Germinal center (tissue), 1 donor: ENCODE results near the gene CIAO1.
"Not testable (repeated sequence)": the region's sequence is repeated elsewhere in the genome, so short reads cannot be mapped to it uniquely, and the experiment has no call there.

Source experiments
- DNase-seq: peaks from one replicate; pipeline ENCODE4 v3.0.0; 2012; ENCODE audit warnings: mixed read lengths, low spot score

Gene CIAO1

GRCh38 chr2:96265840-96266679 lies at the start of gene CIAO1, which contains the start of gene TMEM127:
Gene CIAO1 (plus strand): TSS chr2:96266225. CDS start chr2:96266351, 126 bp downstream.
Gene TMEM127 (minus strand): TSS chr2:96265997. CDS start chr2:96265381, 616 bp downstream.
- DNase-seq, result peak; percentile 96

DNA sequence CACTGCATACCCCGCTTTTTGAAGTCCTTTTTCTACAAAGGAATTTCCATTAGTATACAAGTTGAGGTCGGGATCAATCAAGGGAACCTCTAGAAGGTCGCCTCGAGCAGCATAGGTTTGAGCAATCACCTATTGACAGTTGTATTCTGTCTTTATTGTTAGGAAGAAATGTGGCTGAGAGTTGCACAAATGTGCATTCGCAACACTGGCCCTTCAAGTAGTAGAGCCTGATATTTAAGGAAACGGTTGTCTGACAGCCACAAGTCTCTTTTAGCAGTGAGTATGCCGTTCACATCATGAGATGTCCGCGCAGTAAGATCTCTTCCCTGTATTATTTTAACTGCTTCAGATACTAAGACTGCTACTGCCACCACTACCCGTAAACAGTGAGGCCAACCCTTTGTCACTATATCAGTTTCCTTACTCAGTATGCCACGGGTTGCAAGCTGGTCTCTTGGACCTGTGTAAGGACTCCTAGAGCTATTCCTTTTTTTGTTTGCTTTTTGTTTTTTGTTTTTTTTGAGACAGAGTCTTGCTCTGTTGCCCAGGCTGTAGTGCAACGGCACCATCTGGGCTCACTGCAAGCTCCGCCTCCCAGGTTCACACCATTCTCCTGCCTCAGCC lies 47.4 kb upstream of the CIAO1 start:
- no peak for DNase-seq

- DNase-seq, result not testable (repeated sequence)
Observed at GRCh38 chr2:96219959-96220358, 46.1 kb upstream of the CIAO1 start.

GRCh38 chr2:96221106-96221505 lies 44.9 kb upstream of the CIAO1 start:
- DNase-seq, result not testable (repeated sequence)

DNA sequence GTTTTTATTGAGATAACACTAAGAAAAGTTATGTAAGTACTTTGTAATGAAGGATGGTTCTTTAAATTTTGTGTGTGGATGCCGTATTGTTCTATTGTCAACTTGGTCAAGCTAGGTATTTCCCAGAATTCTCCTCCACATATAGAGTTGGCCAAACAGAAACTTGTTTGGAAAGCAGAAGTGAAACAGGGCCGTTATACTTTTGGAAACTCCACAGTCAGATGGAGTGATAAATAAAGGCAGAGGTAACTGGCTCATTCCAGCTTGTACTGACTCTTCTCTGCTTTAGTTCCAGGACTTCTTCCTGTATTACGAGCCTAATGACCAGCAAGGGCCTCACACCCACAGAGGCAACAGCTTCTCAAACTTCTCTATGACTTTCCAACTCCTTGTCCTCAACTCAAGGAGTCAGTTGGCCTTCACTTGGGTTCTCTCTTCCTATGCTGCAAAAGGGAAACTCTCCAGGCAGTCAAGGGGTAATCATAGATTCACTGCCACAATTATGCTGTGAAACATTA lies 41.0 kb upstream of the CIAO1 start:
- DNase-seq, result peak; percentile 49

DNA sequence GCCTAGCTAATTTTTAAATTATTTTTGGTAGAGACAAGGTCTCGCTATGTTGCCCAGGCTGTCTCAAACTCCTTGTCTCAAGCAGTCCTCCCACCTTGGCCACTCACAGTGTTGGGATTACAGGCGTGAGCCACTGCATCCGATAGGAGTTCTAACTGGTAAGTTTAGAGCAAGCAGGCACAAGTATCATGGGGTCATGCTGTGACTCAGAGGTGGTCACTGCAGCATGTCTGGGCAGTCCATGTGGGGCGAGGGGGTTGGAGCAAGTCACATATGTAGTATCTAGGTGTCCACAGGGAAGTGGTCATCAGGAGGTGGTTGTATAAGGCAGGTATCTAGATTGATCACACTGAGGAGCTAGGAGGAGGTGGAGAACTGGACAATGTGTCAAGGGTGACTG lies 34.7 kb upstream of the CIAO1 start:
- DNase-seq, result no peak

DNA sequence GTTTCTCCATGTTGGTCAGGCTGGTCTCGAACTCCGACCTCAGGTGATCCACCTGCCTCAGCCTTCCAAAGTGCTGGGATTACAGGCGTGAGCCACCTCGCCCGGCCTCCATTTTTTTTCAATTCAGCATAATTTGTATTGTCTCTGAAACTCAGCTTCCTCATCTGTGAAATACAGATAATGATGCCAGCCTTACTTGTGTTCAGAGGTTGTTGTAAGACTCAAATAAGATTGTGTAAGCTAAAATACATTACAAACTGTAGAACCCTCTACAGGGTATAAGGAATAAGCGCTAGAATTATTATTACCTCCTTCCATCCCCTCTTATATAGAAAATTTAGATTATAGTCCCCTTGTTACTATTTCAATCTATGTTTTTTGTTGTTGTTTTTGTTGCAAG lies 32.6 kb upstream of the CIAO1 start:
- no peak for DNase-seq

DNA sequence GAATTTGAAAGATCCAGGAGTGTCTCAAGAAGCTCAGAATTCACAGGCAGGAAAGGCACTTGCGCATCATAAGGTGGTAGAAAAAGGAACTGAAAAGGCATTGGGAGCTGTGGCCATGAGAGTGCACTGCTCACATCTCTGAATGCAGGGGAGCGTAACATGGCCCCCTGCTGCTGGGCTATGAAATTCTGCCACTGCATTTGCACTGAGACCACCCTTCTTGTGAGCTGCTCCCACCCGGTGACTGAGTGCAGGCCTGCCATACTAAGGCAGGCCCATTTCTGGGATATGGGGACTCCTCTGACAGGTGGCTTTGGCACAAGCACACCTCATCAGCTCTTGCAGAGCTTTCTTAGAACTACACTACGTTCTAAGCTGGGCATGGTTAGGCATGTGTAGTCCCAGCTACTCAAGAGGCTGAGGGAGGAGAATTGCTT lies 32.1 kb upstream of the CIAO1 start:
- peak; percentile 52 for DNase-seq

- DNase-seq, result no peak
Observed at GRCh38 chr2:96236882-96237281, 29.1 kb upstream of the CIAO1 start.

GRCh38 chr2:96238266-96238665 lies 27.8 kb upstream of the CIAO1 start:
- DNase-seq, result no peak

GRCh38 chr2:96239091-96239490 lies 26.9 kb upstream of the CIAO1 start:
- DNase-seq, result no peak

DNA sequence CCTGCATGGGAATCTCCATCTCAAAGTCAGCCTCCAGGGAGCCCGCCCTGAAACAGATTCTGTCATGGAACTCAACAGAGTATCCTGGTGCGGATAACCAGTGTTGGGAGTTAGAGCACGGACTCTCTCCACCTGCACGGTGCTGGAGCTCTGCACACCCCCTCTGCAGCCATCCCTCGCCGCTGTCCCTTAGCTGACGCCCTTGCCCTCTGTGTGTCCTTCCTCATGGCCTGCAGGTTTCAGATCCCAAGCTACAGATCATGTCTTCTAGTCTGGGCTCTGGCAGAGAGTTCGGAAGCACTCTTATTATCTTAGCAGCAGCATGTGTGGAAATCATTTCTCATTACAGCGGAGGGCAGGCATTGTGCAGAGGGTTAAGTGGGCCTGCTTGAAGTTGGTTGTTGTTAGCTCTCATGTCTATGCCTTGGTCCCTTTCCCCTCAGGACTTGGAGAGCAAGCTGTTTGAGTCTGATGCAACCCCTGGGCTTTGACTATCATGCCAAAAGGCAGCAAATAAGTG lies 26.2 kb upstream of the CIAO1 start:
- DNase-seq, result no peak

DNA sequence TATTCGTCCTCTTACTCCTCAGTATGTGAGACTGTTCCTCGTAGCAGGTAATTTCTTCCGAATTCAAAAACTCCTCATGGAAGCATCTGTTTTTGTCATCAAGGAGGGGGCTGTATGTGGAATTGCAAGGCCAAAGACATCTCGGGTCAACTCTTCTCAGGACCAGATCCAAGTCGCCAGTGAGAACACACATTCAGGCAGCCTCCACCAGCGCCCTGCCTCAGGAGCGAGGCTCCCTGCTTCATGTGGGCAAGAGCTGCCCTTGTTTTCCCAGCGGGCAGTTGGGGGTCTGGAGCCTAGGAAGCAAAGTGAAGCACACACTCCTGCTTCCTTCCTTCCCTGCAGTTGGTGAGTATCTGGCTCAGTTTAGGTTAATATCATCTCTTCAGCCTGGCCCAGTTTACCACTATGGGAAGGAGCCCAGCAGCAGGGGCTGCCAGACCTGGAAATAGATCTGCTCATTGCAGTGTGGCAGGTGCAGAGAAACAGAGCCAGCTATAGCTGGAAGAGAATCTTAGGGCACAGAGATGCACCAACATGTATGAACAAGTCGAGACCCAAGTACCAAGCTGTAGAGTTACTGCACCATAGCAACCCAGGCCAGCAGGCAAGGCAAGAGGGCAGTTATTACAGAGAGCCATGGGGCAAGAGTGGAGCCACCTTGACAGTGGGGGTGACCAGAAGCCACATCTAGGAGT lies 25.5 kb upstream of the CIAO1 start:
- DNase-seq, result no peak

DNA sequence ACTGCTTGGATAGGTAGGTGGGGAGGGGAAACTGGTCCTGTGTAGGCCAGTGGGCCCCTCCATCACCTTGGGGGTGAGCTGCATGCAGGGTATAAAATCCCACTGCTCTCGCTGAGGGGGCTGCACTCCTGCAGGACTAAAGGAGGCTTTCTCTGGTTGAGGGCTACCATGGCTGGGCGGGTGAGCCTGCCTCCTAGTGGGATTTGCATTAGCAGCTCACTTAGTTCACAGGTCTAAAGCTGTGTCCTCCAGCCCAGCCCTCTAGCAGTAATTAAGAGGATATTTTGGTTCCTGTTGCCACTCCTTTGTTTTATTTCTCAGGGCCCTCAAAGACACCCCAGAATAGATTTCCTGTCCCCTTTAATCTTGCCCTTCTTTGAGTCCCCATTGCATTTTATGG lies 24.8 kb upstream of the CIAO1 start:
- no peak for DNase-seq

- DNase-seq, result peak; percentile 64
Observed at GRCh38 chr2:96241900-96242611, 24.0 kb upstream of the CIAO1 start.

DNA sequence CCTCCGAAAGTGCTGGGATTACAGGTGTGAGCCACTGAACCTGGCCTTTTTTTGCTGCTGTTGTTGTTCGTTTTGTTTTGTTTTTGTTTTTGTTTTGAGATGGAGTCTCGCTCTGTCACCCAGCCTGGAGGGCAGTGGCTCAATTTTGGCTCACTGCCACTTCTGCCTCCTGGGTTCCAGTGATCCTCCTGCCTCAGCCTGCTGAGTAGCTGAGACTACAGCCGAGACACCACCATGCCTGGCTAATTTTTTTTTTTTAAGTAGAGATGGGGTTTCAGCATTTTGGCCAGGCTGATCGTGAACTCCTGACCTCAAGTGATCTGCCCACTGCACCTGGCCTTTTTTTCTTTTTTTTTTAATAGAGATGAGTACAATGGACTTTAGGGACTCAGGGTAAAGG lies 22.2 kb upstream of the CIAO1 start:
- no peak for DNase-seq

DNA sequence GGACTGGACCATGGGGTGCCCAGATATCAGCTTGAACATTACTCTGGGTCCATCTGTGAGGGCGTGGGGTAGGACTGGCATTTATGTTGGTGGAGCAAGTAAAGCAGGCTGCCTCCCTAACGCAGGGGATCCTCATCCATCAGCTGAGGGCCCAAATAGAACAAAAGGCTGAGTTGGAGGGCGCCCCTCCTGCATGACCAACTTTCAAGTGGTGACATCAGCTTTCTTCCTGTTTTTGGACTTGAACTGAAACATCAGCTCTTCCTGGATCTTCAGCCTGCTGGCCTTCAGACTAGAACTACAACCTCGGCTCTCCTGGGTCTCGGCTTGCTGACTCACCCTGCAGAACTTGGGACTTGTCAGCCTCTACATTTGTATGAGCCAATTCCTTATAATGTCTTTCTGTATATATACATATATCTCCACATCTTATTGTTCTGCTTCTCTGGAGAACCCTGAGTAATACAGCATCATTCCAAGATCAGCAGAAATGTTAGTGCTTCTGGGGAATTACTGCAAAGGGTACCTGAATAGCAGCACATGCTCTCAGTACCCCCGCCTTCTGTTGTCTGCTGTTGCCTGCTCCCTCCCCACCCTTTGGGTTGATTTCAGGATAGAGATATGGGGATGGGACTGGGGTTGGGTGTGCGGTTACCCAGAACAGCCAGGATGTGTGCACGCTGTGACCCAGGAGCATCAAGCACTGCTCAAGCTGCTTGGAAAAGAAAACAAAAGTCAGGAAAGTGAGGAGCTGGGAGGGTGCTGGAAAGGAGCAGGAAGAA lies 20.2 kb upstream of the CIAO1 start:
- DNase-seq, result no peak

DNA sequence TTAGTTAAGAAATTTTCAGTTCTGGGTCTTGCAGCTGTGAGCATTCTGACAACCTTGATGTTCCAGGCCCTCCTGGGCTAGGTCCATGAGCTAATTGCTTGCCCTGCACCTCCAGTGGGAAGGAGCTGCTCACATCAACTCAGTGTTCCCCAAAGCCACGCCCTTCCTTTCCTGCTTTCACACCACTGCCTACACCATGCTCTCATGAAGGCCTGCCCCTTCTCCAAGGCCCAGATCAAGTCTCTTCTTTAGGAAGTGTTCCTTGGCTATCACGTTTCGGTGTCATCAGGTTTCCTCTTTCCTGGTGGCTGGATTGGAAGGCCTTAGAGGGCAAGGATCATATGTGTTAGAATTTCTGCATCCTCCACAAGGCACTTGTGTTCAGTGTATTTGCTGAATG lies 19.0 kb upstream of the CIAO1 start:
- no peak for DNase-seq

DNA sequence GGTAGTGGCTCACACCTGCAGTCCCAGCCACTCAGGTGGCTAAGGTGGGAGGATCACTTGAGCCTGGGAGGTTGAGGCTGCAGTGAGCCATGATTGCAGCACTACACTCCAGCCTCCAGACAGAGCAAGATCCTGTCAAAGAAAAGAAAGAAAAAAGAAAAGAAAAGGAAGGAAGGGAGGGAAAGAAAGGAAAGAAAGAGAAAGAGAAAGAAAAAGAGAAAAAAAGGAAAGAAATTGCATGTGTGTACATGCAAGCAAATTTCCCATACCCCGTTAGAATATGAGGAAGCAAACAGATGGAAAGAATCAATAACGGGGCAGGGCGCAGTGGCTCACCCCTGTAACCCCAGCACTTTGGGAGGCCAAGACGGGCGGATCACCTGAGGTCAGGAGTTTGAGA lies 18.1 kb upstream of the CIAO1 start:
- no peak for DNase-seq

DNA sequence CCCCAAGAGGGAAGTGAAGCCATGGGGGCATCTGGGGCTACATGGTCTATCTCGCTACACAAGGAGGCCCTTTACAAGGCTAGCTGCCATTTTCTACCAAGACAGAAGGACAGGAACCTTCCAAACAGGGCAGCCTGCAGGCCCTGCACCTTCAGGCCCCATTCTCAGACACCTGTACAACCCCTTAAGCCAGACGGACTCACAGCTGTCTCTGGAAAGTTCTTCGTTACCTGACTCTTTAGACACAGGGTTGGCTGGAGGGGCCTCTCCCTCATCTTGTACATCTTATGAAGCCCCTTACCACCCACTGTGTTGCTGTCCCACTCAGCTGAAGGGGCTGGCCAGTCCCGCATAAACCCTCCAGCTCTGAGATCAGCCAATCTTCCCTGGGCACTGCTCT lies 17.4 kb upstream of the CIAO1 start:
- no peak for DNase-seq

- no peak for DNase-seq
Observed at GRCh38 chr2:96249654-96250053, 16.4 kb upstream of the CIAO1 start.
